ENCODE measurements around the gene FAM200B.

FAM200B gene

GRCh38 chr4:15737255-15737654 is 55.6 kb downstream of the FAM200B start:
- DNase-seq (ENCODE audit: low read depth): no peak

DNA sequence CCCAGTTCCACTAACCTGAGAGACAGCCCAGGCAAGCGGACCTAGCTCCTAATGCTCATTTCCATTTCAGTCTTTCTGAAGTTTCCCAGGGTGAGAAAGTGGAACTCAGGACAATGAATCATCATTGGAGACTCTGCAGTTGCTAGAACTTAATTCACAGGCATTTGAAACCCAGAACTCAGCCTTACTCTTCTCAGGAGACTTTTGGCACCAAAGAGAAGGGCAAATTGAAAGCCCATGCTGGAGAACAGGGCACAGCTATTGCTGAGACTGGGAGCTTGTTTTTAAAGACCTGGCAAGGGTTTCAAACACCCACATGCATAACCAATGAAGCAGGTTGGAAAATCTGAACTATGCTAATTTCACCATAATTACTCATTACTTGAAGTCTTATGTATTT is 57.2 kb downstream of the FAM200B start:
- no peak for DNase-seq (ENCODE audit: low read depth)
